ENCODE measurements around the gene KCNS3. TPM values are rescaled to one million over a fixed set of nuclear protein-coding genes. Genes with fewer than 3 reads are reported as not detected.

Gene KCNS3
- total RNA-seq, 1 donor from 2014 or later, result 6.7 TPM

- Histone ChIP-seq H3K27ac (peak overlapping the region; percentile 67 to 84), H3K4me1 (peaks cover 0 to 23% of the 10 kb centered on the region in 2 donors), H3K36me3 (no peaks in the 10 kb centered on the region), H3K9me3 (peaks cover 0 to 4% of the 10 kb centered on the region in 2 donors), H3K4me3 (no peak overlapping the region), H3K27me3 (no peaks in the 10 kb centered on the region)
- DNase-seq (ENCODE audit: low spot score in 2 of 2), result no peak
- intact Hi-C loops (cut with DNase I), result loop anchor here (10.0 kb wide), 1 partner anchor 221 kb away; the partner anchor contains the start of genes GEN1 and SMC6
- TF ChIP-seq CTCF (IDR thresholded peaks at IDR 0.05), result no peak
Observed at GRCh38 chr2:17975401-17975800, 96.9 kb downstream of the KCNS3 start.

GRCh38 chr2:17976871-17977746 lies 98.6 kb downstream of the KCNS3 start:
- H3K36me3 ChIP-seq, result no peaks in the 10 kb centered on the region
- peak; percentile 13 to 85 for DNase-seq (ENCODE audit: low spot score in 2 of 2)
- TF ChIP-seq CTCF (IDR thresholded peaks at IDR 0.05), result no peak
- H3K9me3 ChIP-seq, result peaks cover 0 to 4% of the 10 kb centered on the region in 2 donors
- H3K27me3 ChIP-seq, result no peaks in the 10 kb centered on the region
- peak overlapping the region in 1 of 2 donors; percentile 14 for H3K4me3 ChIP-seq
- intact Hi-C loops (cut with DNase I), result loop anchor here (1.0 to 10.0 kb wide), 3 partner anchors 43 to 222 kb away; partner anchors contain the start of genes GEN1 and SMC6
- peak overlapping the region; percentile 67 to 84 for H3K27ac ChIP-seq
- H3K4me1 ChIP-seq, result peaks cover 0 to 23% of the 10 kb centered on the region in 2 donors

GRCh38 chr2:17979707-17980106 lies 101.2 kb downstream of the KCNS3 start:
- H3K36me3 ChIP-seq, result no peaks in the 10 kb centered on the region
- DNase-seq (ENCODE audit: low spot score in 2 of 2), result no peak
- peak overlapping the region in 1 of 2 donors; percentile 19 for H3K27ac ChIP-seq
- intact Hi-C loops (cut with DNase I), result loop anchor here (10.0 kb wide), 1 partner anchor 225 kb away; the partner anchor contains the start of genes GEN1 and SMC6
- no peak for TF ChIP-seq CTCF (IDR thresholded peaks at IDR 0.05)
- H3K4me1 ChIP-seq, result peaks cover 0 to 23% of the 10 kb centered on the region in 2 donors
- no peak overlapping the region for H3K4me3 ChIP-seq
- no peaks in the 10 kb centered on the region for H3K27me3 ChIP-seq
- H3K9me3 ChIP-seq, result peaks cover 0 to 4% of the 10 kb centered on the region in 2 donors

GRCh38 chr2:17981936-17982335 lies 103.5 kb downstream of the KCNS3 start:
- Histone ChIP-seq H3K4me3 (no peak overlapping the region), H3K27ac (no peak overlapping the region), H3K36me3 (no peaks in the 10 kb centered on the region), H3K27me3 (no peaks in the 10 kb centered on the region), H3K4me1 (peaks cover 0 to 17% of the 10 kb centered on the region in 2 donors), H3K9me3 (no peaks in the 10 kb centered on the region)
- no peak for DNase-seq (ENCODE audit: low spot score in 2 of 2)
- intact Hi-C loops (cut with DNase I), result no loop called here
- no peak for TF ChIP-seq CTCF (IDR thresholded peaks at IDR 0.05)

Other genes starting within 250 kb of the KCNS3 start
- gene SMC6, start 124.9 kb upstream of the KCNS3 start, total RNA-seq, result 6.2 TPM
- not detected for gene GEN1, start 124.5 kb upstream of the KCNS3 start, total RNA-seq
- gene MSGN1, start 62.2 kb upstream of the KCNS3 start, total RNA-seq, result not detected